Ascending aorta (tissue), 2 donors: Measurements from ENCODE around the gene ITSN1. TPM values are rescaled to one million over a fixed set of nuclear protein-coding genes. Genes with fewer than 3 reads are reported as not detected.

Source experiments
- DNase-seq, 2 donors: peaks; one replicate each; pipeline ENCODE4 v3.0.0-alpha.2; 2019; ENCODE audit warnings: low spot score in 2 of 2
- H3K27ac ChIP-seq, 2 donors: fragments of 200-600 bp; sonication (generic); one replicate each; pipeline ENCODE4 v1.5.1; 2016 to 2017; ENCODE audit warnings: mild to moderate bottlenecking in 1 of 2
- H3K27me3 ChIP-seq: fragments of 200-600 bp; sonication (generic); one replicate; pipeline ENCODE4 v1.5.1; 2017
- H3K36me3 ChIP-seq, 2 donors: fragments of 200-600 bp; sonication (generic); one replicate each; pipeline ENCODE4 v1.5.1; 2016
- H3K4me1 ChIP-seq, 2 donors: fragments of 200-600 bp; sonication (generic); one replicate each; pipeline ENCODE4 v1.5.1; 2016 to 2017; ENCODE audit warnings: mild to moderate bottlenecking in 1 of 2
- H3K4me3 ChIP-seq, 2 donors: fragments of 200-600 bp; sonication (generic); one replicate each; pipeline ENCODE4 v1.5.1; 2016 to 2017; ENCODE audit warnings: mild to moderate bottlenecking in 1 of 2
- H3K9me3 ChIP-seq, 2 donors: fragments of 200-600 bp; sonication (generic); one replicate each; pipeline ENCODE4 v1.5.1; 2016
- intact Hi-C: fragments of 100-400 bp; cut with DNase I; formaldehyde crosslinking; loops from one replicate; pipeline ENCODE4 v1.15.1; 2023
- total RNA-seq: library from RNA; depleted of rRNA; stranded (reverse); fragments of >200 nt; gene quantifications from one replicate; pipeline ENCODE4 v1.1.0, GENCODE V29; 2016
- TF ChIP-seq, protein P1 (sequence below), 3 experiments: fragments of 200-600 bp in 2 of 3; fragments of 450-650 bp in 1 of 3; sonication (generic) in 2 of 3; IDR thresholded peaks; one replicate each; pipeline ENCODE4 v1.5.1; 2016 to 2019; ENCODE audit warnings: antibody characterized with exemption in 3 of 3, mild to moderate bottlenecking in 1 of 3, moderate library complexity in 1 of 3

ITSN1 gene
- total RNA-seq, 1 donor from 2014 or later = 95.0 TPM

DNA sequence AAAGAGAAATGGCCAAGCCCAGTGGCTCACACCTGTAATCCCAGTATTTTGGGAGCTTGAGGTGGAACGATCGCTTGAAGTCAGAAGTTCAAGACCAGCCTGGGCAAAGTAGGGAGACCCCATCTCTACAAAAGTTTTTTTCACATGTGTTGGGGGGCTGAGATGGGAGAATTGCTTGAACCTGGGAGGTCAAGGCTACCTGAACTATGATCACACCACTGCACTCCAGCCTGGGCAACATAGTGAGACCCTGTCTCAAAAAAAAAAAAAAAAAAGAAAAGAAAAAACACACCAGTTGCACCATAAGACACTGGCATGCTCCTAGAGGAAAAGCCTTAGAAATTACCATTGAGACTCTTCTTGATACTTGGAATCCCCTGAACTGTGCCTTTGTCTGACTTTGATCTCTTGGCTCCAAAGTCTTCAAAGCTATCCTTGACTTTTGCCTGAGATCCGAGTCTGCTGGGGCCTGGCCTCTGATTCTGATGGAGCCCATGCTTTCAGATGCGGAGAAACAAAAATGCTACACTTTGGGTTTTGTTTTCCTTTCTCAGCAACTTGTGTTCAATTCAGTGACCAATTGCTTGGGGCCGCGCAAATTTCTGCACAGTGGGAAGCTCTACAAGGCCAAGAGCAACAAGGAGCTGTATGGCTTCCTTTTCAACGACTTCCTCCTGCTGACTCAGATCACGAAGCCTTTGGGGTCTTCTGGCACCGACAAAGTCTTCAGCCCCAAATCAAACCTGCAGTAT lies 239.6 kb downstream of the ITSN1 start:
- TF ChIP-seq, protein P1, sequence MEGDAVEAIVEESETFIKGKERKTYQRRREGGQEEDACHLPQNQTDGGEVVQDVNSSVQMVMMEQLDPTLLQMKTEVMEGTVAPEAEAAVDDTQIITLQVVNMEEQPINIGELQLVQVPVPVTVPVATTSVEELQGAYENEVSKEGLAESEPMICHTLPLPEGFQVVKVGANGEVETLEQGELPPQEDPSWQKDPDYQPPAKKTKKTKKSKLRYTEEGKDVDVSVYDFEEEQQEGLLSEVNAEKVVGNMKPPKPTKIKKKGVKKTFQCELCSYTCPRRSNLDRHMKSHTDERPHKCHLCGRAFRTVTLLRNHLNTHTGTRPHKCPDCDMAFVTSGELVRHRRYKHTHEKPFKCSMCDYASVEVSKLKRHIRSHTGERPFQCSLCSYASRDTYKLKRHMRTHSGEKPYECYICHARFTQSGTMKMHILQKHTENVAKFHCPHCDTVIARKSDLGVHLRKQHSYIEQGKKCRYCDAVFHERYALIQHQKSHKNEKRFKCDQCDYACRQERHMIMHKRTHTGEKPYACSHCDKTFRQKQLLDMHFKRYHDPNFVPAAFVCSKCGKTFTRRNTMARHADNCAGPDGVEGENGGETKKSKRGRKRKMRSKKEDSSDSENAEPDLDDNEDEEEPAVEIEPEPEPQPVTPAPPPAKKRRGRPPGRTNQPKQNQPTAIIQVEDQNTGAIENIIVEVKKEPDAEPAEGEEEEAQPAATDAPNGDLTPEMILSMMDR (IDR thresholded peaks at IDR 0.05) = no peak
- Histone ChIP-seq H3K4me1 (peaks cover 0 to 4% of the 10 kb centered on the region in 2 donors), H3K27ac (no peak overlapping the region), H3K36me3 (no peaks in the 10 kb centered on the region), H3K4me3 (no peak overlapping the region), H3K27me3 (no peaks in the 10 kb centered on the region), H3K9me3 (no peaks in the 10 kb centered on the region)
- DNase-seq = no peak
- intact Hi-C loops = no loop called here

DNA sequence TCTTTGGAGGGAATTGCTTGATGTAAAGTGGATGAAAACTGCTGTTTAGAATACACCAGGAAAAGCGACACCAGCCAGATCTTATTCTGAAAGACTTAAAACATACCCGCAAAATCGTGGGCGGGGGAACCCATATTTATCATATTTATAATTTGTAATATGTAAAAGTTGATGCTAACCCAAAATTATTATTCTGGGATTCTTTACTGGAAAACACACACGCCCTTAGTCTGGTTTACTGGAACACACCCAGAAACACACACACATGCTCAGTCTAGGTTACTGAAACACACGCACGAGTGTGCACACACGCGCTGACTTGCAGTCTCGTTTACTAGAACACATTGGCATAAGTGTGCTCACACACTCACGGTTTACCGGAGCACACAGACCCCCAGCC lies 240.8 kb downstream of the ITSN1 start:
- Histone ChIP-seq H3K36me3 (no peaks in the 10 kb centered on the region), H3K27ac (no peak overlapping the region), H3K4me3 (no peak overlapping the region), H3K4me1 (peaks cover 0 to 4% of the 10 kb centered on the region in 2 donors), H3K27me3 (no peaks in the 10 kb centered on the region), H3K9me3 (no peaks in the 10 kb centered on the region)
- TF ChIP-seq, protein P1 (IDR thresholded peaks at IDR 0.05) = no peak
- no peak for DNase-seq
- intact Hi-C loops = no loop called here

DNA sequence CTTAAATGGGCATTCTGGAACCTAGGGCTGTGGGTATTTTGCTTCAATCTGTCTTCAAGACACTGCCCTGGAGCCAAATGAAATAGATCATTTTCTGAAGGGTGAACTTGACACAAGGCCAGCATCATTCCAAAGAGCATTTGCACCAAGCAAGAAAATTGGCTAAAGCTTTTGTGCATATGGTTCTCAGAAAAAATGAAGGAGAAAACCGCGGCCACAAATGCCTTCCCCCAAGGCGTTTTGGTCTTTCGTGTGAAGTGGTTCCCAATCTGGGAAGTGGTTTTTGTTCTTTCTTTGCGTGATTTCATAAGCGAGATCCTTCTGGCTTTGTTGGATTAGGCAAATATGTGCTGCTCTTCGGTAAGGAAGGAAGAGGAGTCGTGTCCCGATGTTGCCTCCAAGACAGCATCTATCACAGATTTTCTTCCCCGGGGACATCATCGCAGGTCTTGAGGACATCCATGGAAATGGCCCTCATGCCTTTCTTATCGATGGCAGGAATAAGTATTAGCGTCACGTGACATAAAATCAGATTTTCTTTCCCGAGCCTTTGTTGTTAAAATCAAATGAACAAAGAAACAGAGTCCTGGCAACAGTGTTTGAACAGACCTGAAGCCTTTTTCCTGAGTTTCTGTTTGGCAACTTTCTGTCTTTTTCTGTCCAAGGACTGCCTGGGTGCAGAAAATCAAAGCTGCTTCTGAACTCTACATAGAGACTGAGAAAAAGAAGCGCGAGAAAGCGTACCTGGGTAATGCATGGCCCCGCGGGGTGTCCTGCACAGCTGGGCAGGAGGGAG lies 242.3 kb downstream of the ITSN1 start:
- H3K4me3 ChIP-seq = peak overlapping the region; percentile 17 to 55
- no peak for DNase-seq
- TF ChIP-seq, protein P1 (IDR thresholded peaks at IDR 0.05) = no peak
- no peaks in the 10 kb centered on the region for H3K27me3 ChIP-seq
- no peak overlapping the region for H3K27ac ChIP-seq
- no peaks in the 10 kb centered on the region for H3K9me3 ChIP-seq
- intact Hi-C loops = no loop called here
- H3K4me1 ChIP-seq = peaks cover 0 to 4% of the 10 kb centered on the region in 2 donors
- H3K36me3 ChIP-seq = no peaks in the 10 kb centered on the region

DNA sequence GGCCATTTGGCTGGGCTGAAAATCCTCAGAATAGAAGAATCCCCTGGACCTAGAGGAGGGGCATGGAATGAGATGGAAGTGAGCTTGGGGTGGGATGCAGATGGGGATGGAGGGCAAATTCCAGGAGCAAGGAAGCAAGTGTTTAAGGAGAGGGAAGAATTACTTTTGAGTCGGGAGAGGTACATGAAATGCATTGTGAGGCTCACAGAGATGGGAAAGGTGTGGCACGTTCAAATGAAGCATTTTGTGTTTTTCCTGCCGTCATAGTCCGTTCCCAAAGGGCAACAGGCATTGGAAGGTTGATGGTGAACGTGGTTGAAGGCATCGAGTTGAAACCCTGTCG lies 242.8 kb downstream of the ITSN1 start:
- peak overlapping the region in 1 of 2 donors; percentile 55 for H3K4me3 ChIP-seq
- no peaks in the 10 kb centered on the region for H3K36me3 ChIP-seq
- H3K27ac ChIP-seq = no peak overlapping the region
- intact Hi-C loops = no loop called here
- no peaks in the 10 kb centered on the region for H3K27me3 ChIP-seq
- no peaks in the 10 kb centered on the region for H3K9me3 ChIP-seq
- TF ChIP-seq, protein P1 (IDR thresholded peaks at IDR 0.05) = no peak
- DNase-seq = no peak
- H3K4me1 ChIP-seq = peaks cover 0 to 4% of the 10 kb centered on the region in 2 donors

DNA sequence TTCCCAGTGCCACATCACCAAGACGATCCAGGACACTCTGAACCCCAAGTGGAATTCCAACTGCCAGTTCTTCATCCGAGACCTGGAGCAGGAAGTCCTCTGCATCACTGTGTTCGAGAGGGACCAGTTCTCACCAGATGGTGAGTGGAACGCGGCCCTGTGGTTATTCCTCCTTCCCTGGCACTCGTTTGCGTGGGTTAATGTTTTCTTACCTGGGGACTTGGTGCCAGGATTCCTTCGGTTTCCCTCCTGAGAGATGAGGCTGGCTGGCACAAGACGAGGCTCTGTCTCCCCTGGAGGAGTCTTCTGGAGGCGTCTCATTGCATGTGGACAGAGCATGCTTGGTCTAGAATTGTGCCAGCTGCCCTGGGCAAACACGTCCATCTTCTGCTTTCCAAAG lies 244.0 kb downstream of the ITSN1 start:
- no peak overlapping the region for H3K27ac ChIP-seq
- H3K27me3 ChIP-seq = no peaks in the 10 kb centered on the region
- TF ChIP-seq, protein P1 (IDR thresholded peaks at IDR 0.05) = no peak
- intact Hi-C loops = no loop called here
- H3K36me3 ChIP-seq = no peaks in the 10 kb centered on the region
- H3K9me3 ChIP-seq = no peaks in the 10 kb centered on the region
- no peak for DNase-seq
- peaks cover 0 to 4% of the 10 kb centered on the region in 2 donors for H3K4me1 ChIP-seq
- H3K4me3 ChIP-seq = no peak overlapping the region
